Esophagus mucosa (tissue), 1 donor: ENCODE data around the gene PPP2R3A. TPM values are rescaled to one million over a fixed set of nuclear protein-coding genes. Genes with fewer than 3 reads are reported as not detected.

Experiments
- ATAC-seq: fragments of 200-7000 bp; cut with Tn5 transposase; one replicate; pipeline ENCODE4 v1.9.1; 2020
- total RNA-seq: library from RNA; stranded (reverse); gene quantifications from one replicate; pipeline ENCODE4 v1.2.4, GENCODE V29; 2023
- donor health status: DM: yes; HTN: yes; CAD: no.

The PPP2R3A gene
- total RNA-seq, 1 donor from 2014 or later = 11.4 TPM

GRCh38 chr3:135970506-135971116, 5.1 kb downstream of the PPP2R3A start:
- no peak for ATAC-seq

- no peak for ATAC-seq
Measured at GRCh38 chr3:135973841-135974240, 8.3 kb downstream of the PPP2R3A start.

- ATAC-seq = no peak
Measured at GRCh38 chr3:135975053-135975452, 9.5 kb downstream of the PPP2R3A start.

- no peak for ATAC-seq
Measured at GRCh38 chr3:135975536-135975935, 10.0 kb downstream of the PPP2R3A start.

- ATAC-seq = no peak
Measured at GRCh38 chr3:135980343-135980742, 14.8 kb downstream of the PPP2R3A start.

- ATAC-seq = no peak
Measured at GRCh38 chr3:135981701-135982403, 16.3 kb downstream of the PPP2R3A start.

- no peak for ATAC-seq
Measured at GRCh38 chr3:135982404-135982761, 16.9 kb downstream of the PPP2R3A start.

- no peak for ATAC-seq
Measured at GRCh38 chr3:135982922-135983581, 17.5 kb downstream of the PPP2R3A start.

GRCh38 chr3:135987661-135988060, 22.1 kb downstream of the PPP2R3A start:
- no peak for ATAC-seq

GRCh38 chr3:135989242-135989641, 23.7 kb downstream of the PPP2R3A start:
- no peak for ATAC-seq

GRCh38 chr3:135990903-135991302, 25.4 kb downstream of the PPP2R3A start:
- no peak for ATAC-seq

GRCh38 chr3:135991621-135992020, 26.1 kb downstream of the PPP2R3A start:
- ATAC-seq = no peak

- peak; percentile 68 for ATAC-seq
Measured at GRCh38 chr3:135992072-135992471, 26.5 kb downstream of the PPP2R3A start.

- ATAC-seq = no peak
Measured at GRCh38 chr3:135994708-135995337, 29.3 kb downstream of the PPP2R3A start.

GRCh38 chr3:135995766-135996165, 30.2 kb downstream of the PPP2R3A start:
- no peak for ATAC-seq

- ATAC-seq = no peak
Measured at GRCh38 chr3:135997554-135998320, 32.2 kb downstream of the PPP2R3A start.

- ATAC-seq = no peak
Measured at GRCh38 chr3:136008221-136008620, 42.7 kb downstream of the PPP2R3A start.

- ATAC-seq = no peak
Measured at GRCh38 chr3:136008732-136009470, 43.4 kb downstream of the PPP2R3A start.

GRCh38 chr3:136018876-136019275, 53.3 kb downstream of the PPP2R3A start:
- ATAC-seq = no peak

GRCh38 chr3:136021803-136022202, 56.3 kb downstream of the PPP2R3A start:
- ATAC-seq = no peak

GRCh38 chr3:136022529-136023263, 57.2 kb downstream of the PPP2R3A start:
- no peak for ATAC-seq
